ENCODE results near the gene AGBL4. TPM values are rescaled to one million over a fixed set of nuclear protein-coding genes. Genes with fewer than 3 reads are reported as not detected.

AGBL4 gene
- total and polyA plus RNA-seq, 9 of the 15 experiments (the other 6 are each of a cell fraction or from before 2014, with no cell fraction given): 0.11 TPM; not detected in 7

- TF ChIP-seq RAD21 (CRISPR knock-in tag; conservative IDR thresholded peaks at IDR 0.05 in 1 of 2, IDR thresholded peaks at IDR 0.05 in 1 of 2): peak; percentile 54 to 71
- TF ChIP-seq SMC3 (conservative IDR thresholded peaks at IDR 0.05; ENCODE audit: insufficient read depth, low read depth, low read length): peak; percentile 42
- TF ChIP-seq E2F3 (CRISPR knock-in tag; IDR thresholded peaks at IDR 0.05): no peak
- no peak for TF ChIP-seq PHB2 (IDR thresholded peaks at IDR 0.05; ENCODE audit: low read depth)
- no peak for TF ChIP-seq PKNOX1 (IDR thresholded peaks at IDR 0.05)
- no peak for TF ChIP-seq CBX3 (IDR thresholded peaks at IDR 0.05; ENCODE audit: borderline replicate concordance in 1 of 2, low read length in 2 of 2)
Observed at GRCh38 chr1:48572646-48573258, 1451.0 kb downstream of the AGBL4 start (continued).

GRCh38 chr1:48572134-48572533 lies 1451.6 kb downstream of the AGBL4 start:
- ATAC-seq (no peak), DNase-seq (ENCODE audit: extremely low read depth in 1 of 4, low spot score in 3 of 4) (no peak), FAIRE-seq (no peak)
- H3K9ac ChIP-seq (ENCODE audit: insufficient read depth in 1 of 2, low read depth in 2 of 2, low read length in 2 of 2): no peak overlapping the region
- H4K20me1 ChIP-seq (replicated peaks; ENCODE audit: control insufficient read depth, insufficient read depth, low read length): no peaks in the 10 kb centered on the region
- in situ Hi-C loops (cut with MboI) (no loop called here), intact Hi-C loops (cut with micrococcal nuclease) (loop anchor here (1.0 to 5.0 kb wide), 3 partner anchors 125 to 1777 kb away; no protein-coding TSS in a partner anchor)
- WGBS (ENCODE audit: insufficient coverage, low coverage, missing lambda C conversion rate): 2% methylated on average over 4 of the region's 4 CpGs
- H3K79me2 ChIP-seq (ENCODE audit: control insufficient read depth, insufficient read depth, low read length): no peaks in the 10 kb centered on the region
- ChIA-PET CTCF (ENCODE audit: low intra/inter-chr PET ratio) (interaction anchor here (0.6 to 0.7 kb wide), 2 partner anchors 246 to 1761 kb away, joined by 4 to 5 read pairs; no protein-coding TSS in a partner anchor), POLR2A (no interaction called here)
- no peak overlapping the region for H3K4me2 ChIP-seq (ENCODE audit: insufficient read depth, low read length)
- no peaks in the 10 kb centered on the region for H3K27me3 ChIP-seq (ENCODE audit: control insufficient read depth in 2 of 2, insufficient read depth in 2 of 2, low read length in 2 of 2)
- H3K36me3 ChIP-seq (ENCODE audit: control insufficient read depth, insufficient read depth, low read length): no peaks in the 10 kb centered on the region
- no TSS peak for BruUV-seq (replicated peaks)
- no peaks in the 10 kb centered on the region for H3K9me3 ChIP-seq (replicated peaks; ENCODE audit: control insufficient read depth, insufficient read depth, low read depth, low read length)
- no peak overlapping the region for H3K4me3 ChIP-seq
- H3K4me1 ChIP-seq (replicated peaks in 1 of 2; ENCODE audit: control insufficient read depth in 2 of 2, insufficient read depth in 2 of 2, low read length in 2 of 2): no peaks in the 10 kb centered on the region
- no peaks in the 10 kb centered on the region for H3K9me1 ChIP-seq (ENCODE audit: control insufficient read depth, insufficient read depth, low read length)
- H3K27ac ChIP-seq (ENCODE audit: extremely low read depth, low read depth, low read length): no peak overlapping the region
- H2AFZ ChIP-seq (ENCODE audit: low read depth, low read length): no peak overlapping the region
- TF ChIP-seq E2F1 (CRISPR knock-in tag; IDR thresholded peaks at IDR 0.05): no peak
- TF ChIP-seq REST (IDR thresholded peaks at IDR 0.05; ENCODE audit: borderline replicate concordance): no peak
- TF ChIP-seq REST (CRISPR knock-in tag; IDR thresholded peaks at IDR 0.05; ENCODE audit: low read depth): no peak
